ENCODE measurements around the gene PIGZ. TPM values are rescaled to one million over a fixed set of nuclear protein-coding genes. Genes with fewer than 3 reads are reported as not detected.

Gene PIGZ
- total and polyA plus RNA-seq, 9 donors: 0.55 to 3.4 (median 0.84) TPM

GRCh38 chr3:196936288-196936687 is 32.3 kb downstream of the PIGZ start:
- H3K4me1 ChIP-seq (ENCODE audit: control insufficient read depth, insufficient read depth, low read length): peaks cover 8% of the 10 kb centered on the region
- no peak overlapping the region for H3K27ac ChIP-seq (ENCODE audit: low read length)
- H3K36me3 ChIP-seq (ENCODE audit: control insufficient read depth, insufficient read depth, low read length): peaks cover 60% of the 10 kb centered on the region
- H3K4me3 ChIP-seq (ENCODE audit: low read length): no peak overlapping the region
- DNase-seq: no peak
- H3K9me3 ChIP-seq (replicated peaks; ENCODE audit: control insufficient read depth, low read depth, low read length): no peaks in the 10 kb centered on the region
- H3K27me3 ChIP-seq (ENCODE audit: control insufficient read depth, insufficient read depth, low read length): no peaks in the 10 kb centered on the region
- WGBS (ENCODE audit: insufficient coverage): 100% methylated on average over 2 of the region's 3 CpGs

GRCh38 chr3:196932600-196932999 is 36.0 kb downstream of the PIGZ start:
- H3K4me3 ChIP-seq (ENCODE audit: low read length): no peak overlapping the region
- H3K27ac ChIP-seq (ENCODE audit: low read length): no peak overlapping the region
- no CpG with 5 or more reads among the region's 3 CpGs for WGBS (ENCODE audit: insufficient coverage)
- no peaks in the 10 kb centered on the region for H3K4me1 ChIP-seq (ENCODE audit: control insufficient read depth, insufficient read depth, low read length)
- H3K36me3 ChIP-seq (ENCODE audit: control insufficient read depth, insufficient read depth, low read length): peaks cover 66% of the 10 kb centered on the region
- H3K9me3 ChIP-seq (replicated peaks; ENCODE audit: control insufficient read depth, low read depth, low read length): no peaks in the 10 kb centered on the region
- DNase-seq: no peak
- no peaks in the 10 kb centered on the region for H3K27me3 ChIP-seq (ENCODE audit: control insufficient read depth, insufficient read depth, low read length)

DNA sequence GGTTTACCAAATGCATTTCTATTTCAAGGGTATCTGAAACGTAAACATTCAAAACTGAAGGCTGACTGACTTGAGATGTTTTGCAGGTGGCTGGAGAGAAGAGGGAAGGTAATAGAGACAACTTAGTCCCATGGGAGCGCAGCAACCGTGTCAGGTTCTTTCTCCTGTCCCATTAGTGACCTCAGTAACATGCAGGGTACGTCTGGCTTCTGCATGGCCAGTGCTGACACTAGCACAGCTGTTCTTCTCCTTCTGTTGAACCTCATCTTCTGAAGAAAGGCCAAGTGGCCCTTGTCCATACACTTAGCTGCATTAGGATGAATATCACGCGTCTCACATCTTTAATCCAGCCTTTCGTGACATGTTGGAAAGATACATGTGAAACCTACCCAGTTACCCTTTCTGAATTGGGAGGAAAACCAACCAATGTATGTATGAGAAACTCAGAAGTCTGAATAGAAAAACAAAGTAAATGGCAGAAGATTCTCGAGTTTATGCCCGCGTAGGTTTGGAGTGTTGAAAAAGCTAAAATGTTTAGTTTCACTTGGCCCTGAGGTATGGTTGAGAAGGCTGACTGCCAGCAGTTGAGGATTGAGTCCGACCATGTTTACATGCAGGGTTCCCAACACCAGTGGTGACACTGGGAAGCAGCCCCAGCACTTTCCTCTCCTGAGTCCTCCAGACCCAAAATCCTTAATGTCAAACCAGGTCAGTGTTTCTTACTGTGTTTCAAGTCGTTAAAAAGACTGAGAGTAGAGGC is 36.6 kb downstream of the PIGZ start:
- WGBS (ENCODE audit: insufficient coverage): 71% methylated on average over 8 of the region's 12 CpGs
- no peak overlapping the region for H3K27ac ChIP-seq (ENCODE audit: low read length)

GRCh38 chr3:196931157-196931556 is 37.5 kb downstream of the PIGZ start:
- Histone ChIP-seq H3K27me3 (ENCODE audit: control insufficient read depth, insufficient read depth, low read length) (no peaks in the 10 kb centered on the region), H3K36me3 (ENCODE audit: control insufficient read depth, insufficient read depth, low read length) (peaks cover 55% of the 10 kb centered on the region), H3K9me3 (replicated peaks; ENCODE audit: control insufficient read depth, low read depth, low read length) (no peaks in the 10 kb centered on the region), H3K4me1 (ENCODE audit: control insufficient read depth, insufficient read depth, low read length) (no peaks in the 10 kb centered on the region), H3K4me3 (ENCODE audit: low read length) (no peak overlapping the region), H3K27ac (ENCODE audit: low read length) (no peak overlapping the region)
- no CpG with 5 or more reads among the region's 4 CpGs for WGBS (ENCODE audit: insufficient coverage)
- no peak for DNase-seq

More for the DNA sequence above, 36.6 kb downstream of the PIGZ start:
- Histone ChIP-seq H3K4me3 (ENCODE audit: low read length) (no peak overlapping the region), H3K36me3 (ENCODE audit: control insufficient read depth, insufficient read depth, low read length) (peaks cover 62% of the 10 kb centered on the region), H3K9me3 (replicated peaks; ENCODE audit: control insufficient read depth, low read depth, low read length) (no peaks in the 10 kb centered on the region), H3K4me1 (ENCODE audit: control insufficient read depth, insufficient read depth, low read length) (no peaks in the 10 kb centered on the region), H3K27me3 (ENCODE audit: control insufficient read depth, insufficient read depth, low read length) (no peaks in the 10 kb centered on the region)
- no peak for DNase-seq

- 81% methylated on average over 4 of the region's 7 CpGs for WGBS (ENCODE audit: insufficient coverage)
- Histone ChIP-seq H3K36me3 (ENCODE audit: control insufficient read depth, insufficient read depth, low read length) (peaks cover 38% of the 10 kb centered on the region), H3K9me3 (replicated peaks; ENCODE audit: control insufficient read depth, low read depth, low read length) (no peaks in the 10 kb centered on the region), H3K4me3 (ENCODE audit: low read length) (no peak overlapping the region), H3K27ac (ENCODE audit: low read length) (no peak overlapping the region), H3K27me3 (ENCODE audit: control insufficient read depth, insufficient read depth, low read length) (no peaks in the 10 kb centered on the region), H3K4me1 (ENCODE audit: control insufficient read depth, insufficient read depth, low read length) (no peaks in the 10 kb centered on the region)
- no peak for DNase-seq
These were observed 40.8 kb downstream of the PIGZ start for GRCh38 chr3:196927571-196928453.

DNA sequence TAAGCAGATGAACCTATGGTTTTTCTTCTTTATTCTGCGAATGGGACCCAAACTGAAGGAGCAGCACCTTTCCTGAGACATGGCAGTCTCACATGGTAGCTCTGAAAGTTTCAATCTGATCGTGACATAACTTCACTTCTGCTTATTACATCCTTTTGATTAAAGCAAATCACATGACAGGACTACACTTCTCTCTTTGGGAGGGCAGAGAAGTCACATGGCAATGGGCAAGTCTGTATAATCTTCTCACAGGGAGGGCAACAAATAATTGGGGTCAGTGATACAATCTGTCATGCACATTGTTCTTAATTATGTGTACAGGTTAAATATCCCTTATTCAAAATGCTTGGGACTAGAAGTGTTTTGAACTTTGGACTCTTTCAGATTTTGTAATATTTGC is 47.9 kb downstream of the PIGZ start:
- Histone ChIP-seq H3K9me3 (replicated peaks; ENCODE audit: control insufficient read depth, low read depth, low read length) (peaks cover 9% of the 10 kb centered on the region), H3K4me1 (ENCODE audit: control insufficient read depth, insufficient read depth, low read length) (no peaks in the 10 kb centered on the region), H3K36me3 (ENCODE audit: control insufficient read depth, insufficient read depth, low read length) (peaks cover 9% of the 10 kb centered on the region), H3K27ac (ENCODE audit: low read length) (no peak overlapping the region), H3K4me3 (ENCODE audit: low read length) (no peak overlapping the region), H3K27me3 (ENCODE audit: control insufficient read depth, insufficient read depth, low read length) (no peaks in the 10 kb centered on the region)
- DNase-seq: peak; percentile 21
- no CpG with 5 or more reads among the region's 2 CpGs for WGBS (ENCODE audit: insufficient coverage)

DNA sequence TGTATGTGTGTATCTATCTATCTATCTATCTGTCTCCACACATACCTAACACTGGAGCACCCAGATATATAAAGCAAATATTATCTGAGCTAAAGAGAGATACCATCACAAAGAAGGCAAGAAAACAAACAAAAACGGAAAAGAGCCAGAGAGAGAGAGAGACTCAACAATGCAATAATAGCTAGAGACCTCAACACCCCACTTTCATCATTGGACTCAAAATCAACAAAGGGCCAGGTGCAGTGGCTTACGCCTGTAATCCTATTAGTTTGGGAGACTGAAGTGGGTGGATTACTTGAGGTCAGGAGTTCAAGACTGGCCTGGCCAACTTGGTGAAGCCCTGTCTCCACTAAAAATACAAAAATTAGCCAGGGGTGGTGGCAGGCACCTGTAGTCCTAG is 49.7 kb downstream of the PIGZ start:
- WGBS (ENCODE audit: insufficient coverage): no CpG with 5 or more reads among the region's 2 CpGs
- Histone ChIP-seq H3K36me3 (ENCODE audit: control insufficient read depth, insufficient read depth, low read length) (peaks cover 15% of the 10 kb centered on the region), H3K4me3 (ENCODE audit: low read length) (no peak overlapping the region), H3K27me3 (ENCODE audit: control insufficient read depth, insufficient read depth, low read length) (no peaks in the 10 kb centered on the region), H3K9me3 (replicated peaks; ENCODE audit: control insufficient read depth, low read depth, low read length) (peaks cover 9% of the 10 kb centered on the region), H3K27ac (ENCODE audit: low read length) (no peak overlapping the region), H3K4me1 (ENCODE audit: control insufficient read depth, insufficient read depth, low read length) (no peaks in the 10 kb centered on the region)
- no peak for DNase-seq

DNA sequence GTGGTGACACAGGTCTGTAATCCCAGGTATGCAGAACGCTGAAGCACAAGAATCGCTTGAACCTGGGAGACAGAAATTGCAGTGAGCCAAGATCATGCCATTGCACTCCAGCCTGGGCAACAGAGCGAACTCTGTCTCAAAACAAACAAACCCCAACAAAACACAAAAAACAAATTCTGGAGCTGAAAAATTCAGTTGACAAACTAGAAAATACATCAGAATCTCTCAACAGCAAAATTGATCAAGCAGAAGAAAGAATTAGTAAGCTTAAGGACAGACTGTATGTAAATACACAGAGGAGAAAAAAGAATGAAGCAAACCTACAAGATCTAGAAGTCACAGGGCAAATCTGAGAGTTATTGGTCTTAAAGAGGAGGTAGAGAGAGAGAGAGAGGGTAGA is 51.6 kb downstream of the PIGZ start:
- 100% methylated on average over 2 of the region's 3 CpGs for WGBS (ENCODE audit: insufficient coverage)
- Histone ChIP-seq H3K27ac (ENCODE audit: low read length) (no peak overlapping the region), H3K27me3 (ENCODE audit: control insufficient read depth, insufficient read depth, low read length) (no peaks in the 10 kb centered on the region), H3K4me3 (ENCODE audit: low read length) (no peak overlapping the region), H3K36me3 (ENCODE audit: control insufficient read depth, insufficient read depth, low read length) (peaks cover 8% of the 10 kb centered on the region), H3K9me3 (replicated peaks; ENCODE audit: control insufficient read depth, low read depth, low read length) (peaks cover 9% of the 10 kb centered on the region), H3K4me1 (ENCODE audit: control insufficient read depth, insufficient read depth, low read length) (no peaks in the 10 kb centered on the region)
- no peak for DNase-seq

- no CpG with 5 or more reads among the region's 1 CpG for WGBS (ENCODE audit: insufficient coverage)
- Histone ChIP-seq H3K4me3 (ENCODE audit: low read length) (no peak overlapping the region), H3K27me3 (ENCODE audit: control insufficient read depth, insufficient read depth, low read length) (no peaks in the 10 kb centered on the region), H3K9me3 (replicated peaks; ENCODE audit: control insufficient read depth, low read depth, low read length) (peaks cover 9% of the 10 kb centered on the region), H3K36me3 (ENCODE audit: control insufficient read depth, insufficient read depth, low read length) (peaks cover 8% of the 10 kb centered on the region), H3K27ac (ENCODE audit: low read length) (no peak overlapping the region), H3K4me1 (ENCODE audit: control insufficient read depth, insufficient read depth, low read length) (no peaks in the 10 kb centered on the region)
- no peak for DNase-seq
These were observed 52.4 kb downstream of the PIGZ start for GRCh38 chr3:196916221-196916620.

DNA sequence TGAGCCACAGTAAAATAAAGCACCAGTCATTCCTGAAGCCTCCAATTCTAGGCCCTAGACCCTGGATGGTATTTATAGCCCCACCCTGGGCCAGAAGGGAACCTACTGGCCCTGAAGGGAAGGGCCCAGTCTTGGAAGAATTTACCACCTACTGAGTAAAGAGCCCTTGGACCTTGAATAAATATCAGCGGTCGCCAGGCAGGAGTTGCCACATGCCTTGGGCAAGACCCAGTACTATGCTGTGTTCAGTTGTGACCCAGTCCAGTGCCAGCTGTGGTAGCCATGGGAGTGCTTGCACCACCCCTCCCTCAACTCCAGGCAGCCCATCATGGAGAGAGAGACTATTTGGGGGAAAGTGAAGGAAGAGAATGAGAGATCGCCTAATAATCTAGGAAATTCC is 53.3 kb downstream of the PIGZ start:
- H3K9me3 ChIP-seq (replicated peaks; ENCODE audit: control insufficient read depth, low read depth, low read length): peaks cover 9% of the 10 kb centered on the region
- WGBS (ENCODE audit: insufficient coverage): 100% methylated on average over 2 of the region's 3 CpGs
- peaks cover 8% of the 10 kb centered on the region for H3K36me3 ChIP-seq (ENCODE audit: control insufficient read depth, insufficient read depth, low read length)
- H3K4me3 ChIP-seq (ENCODE audit: low read length): no peak overlapping the region
- no peaks in the 10 kb centered on the region for H3K27me3 ChIP-seq (ENCODE audit: control insufficient read depth, insufficient read depth, low read length)
- H3K4me1 ChIP-seq (ENCODE audit: control insufficient read depth, insufficient read depth, low read length): no peaks in the 10 kb centered on the region
- no peak for DNase-seq
- no peak overlapping the region for H3K27ac ChIP-seq (ENCODE audit: low read length)
